ENCODE results near the gene SEMA4D.
A peak's percentile ranks its signal among the peaks of the same experiment; 100 is the strongest.

SEMA4D gene

DNA sequence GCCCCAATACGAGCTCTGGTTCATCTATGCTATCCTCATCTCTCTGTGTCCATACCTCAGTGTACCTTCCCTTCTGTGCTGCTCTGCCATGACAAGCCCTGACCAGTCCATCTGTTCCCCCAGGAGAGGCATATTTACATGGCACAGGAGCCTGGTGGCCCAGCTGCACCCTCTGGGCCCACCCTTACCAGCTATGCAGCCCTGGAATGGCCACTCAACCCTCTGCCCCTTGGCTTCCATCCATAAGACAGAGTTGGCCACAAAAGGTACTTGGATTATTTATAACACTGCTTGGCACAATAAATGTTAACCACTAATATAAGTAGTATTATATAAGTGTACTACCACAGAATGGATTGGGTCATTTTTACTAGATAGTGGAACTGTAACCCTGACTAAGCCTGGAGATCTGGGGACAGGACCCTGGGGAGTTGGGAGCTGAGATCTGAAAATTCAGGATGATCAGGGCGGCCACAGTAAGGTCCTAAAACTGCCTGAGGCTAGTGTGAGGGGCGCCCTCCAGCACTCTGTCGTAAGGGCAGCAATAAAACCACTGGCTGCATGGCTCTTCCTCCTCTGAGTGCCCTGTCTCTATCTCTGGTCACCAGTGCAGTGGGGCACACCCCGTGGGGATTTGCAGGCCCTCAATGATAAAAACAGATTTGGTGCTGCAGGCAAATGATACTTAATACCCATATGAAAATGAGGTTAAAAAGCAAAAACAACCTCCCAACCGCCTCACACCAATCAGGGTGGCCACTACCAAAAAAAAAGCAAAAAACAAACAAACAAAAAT lies 65.8 kb downstream of the SEMA4D start:
- peak; percentile 79 to 90 for DNase-seq
- TF ChIP-seq GATA1 (IDR thresholded peaks at IDR 0.05; ENCODE audit: low read depth, low read length), result no peak
- TF ChIP-seq POLR2A (IDR thresholded peaks at IDR 0.05; ENCODE audit: low read length), result no peak

- TF ChIP-seq POLR2A (IDR thresholded peaks at IDR 0.05; ENCODE audit: low read length) (no peak), GATA1 (IDR thresholded peaks at IDR 0.05; ENCODE audit: low read depth, low read length) (no peak)
- DNase-seq, result peak in 1 of 2 experiments; percentile 22
Observed at GRCh38 chr9:89430995-89431394, 66.9 kb downstream of the SEMA4D start.

- DNase-seq, result peak; percentile 39 to 42
Observed at GRCh38 chr9:89428901-89429890, 68.7 kb downstream of the SEMA4D start.

GRCh38 chr9:89428222-89428761 lies 69.6 kb downstream of the SEMA4D start:
- no peak for TF ChIP-seq GATA1 (IDR thresholded peaks at IDR 0.05; ENCODE audit: low read depth, low read length)
- TF ChIP-seq POLR2A (IDR thresholded peaks at IDR 0.05; ENCODE audit: low read length), result no peak
- DNase-seq, result no peak

More at GRCh38 chr9:89428901-89429890, 68.7 kb downstream of the SEMA4D start:
- TF ChIP-seq POLR2A (IDR thresholded peaks at IDR 0.05; ENCODE audit: low read length), result no peak
- no peak for TF ChIP-seq GATA1 (IDR thresholded peaks at IDR 0.05; ENCODE audit: low read depth, low read length)

- TF ChIP-seq GATA1 (IDR thresholded peaks at IDR 0.05; ENCODE audit: low read depth, low read length) (no peak), POLR2A (IDR thresholded peaks at IDR 0.05; ENCODE audit: low read length) (no peak)
- DNase-seq, result no peak
Observed at GRCh38 chr9:89427621-89428221, 70.2 kb downstream of the SEMA4D start.

- no peak for DNase-seq
- TF ChIP-seq POLR2A (IDR thresholded peaks at IDR 0.05; ENCODE audit: low read length) (no peak), GATA1 (IDR thresholded peaks at IDR 0.05; ENCODE audit: low read depth, low read length) (no peak)
Observed at GRCh38 chr9:89426384-89426961, 71.4 kb downstream of the SEMA4D start.

GRCh38 chr9:89425921-89426383 lies 72.0 kb downstream of the SEMA4D start:
- TF ChIP-seq GATA1 (IDR thresholded peaks at IDR 0.05; ENCODE audit: low read depth, low read length) (no peak), POLR2A (IDR thresholded peaks at IDR 0.05; ENCODE audit: low read length) (no peak)
- no peak for DNase-seq

- TF ChIP-seq GATA1 (IDR thresholded peaks at IDR 0.05; ENCODE audit: low read depth, low read length) (no peak), POLR2A (IDR thresholded peaks at IDR 0.05; ENCODE audit: low read length) (no peak)
- no peak for DNase-seq
Observed at GRCh38 chr9:89425024-89425805, 72.7 kb downstream of the SEMA4D start.

DNA sequence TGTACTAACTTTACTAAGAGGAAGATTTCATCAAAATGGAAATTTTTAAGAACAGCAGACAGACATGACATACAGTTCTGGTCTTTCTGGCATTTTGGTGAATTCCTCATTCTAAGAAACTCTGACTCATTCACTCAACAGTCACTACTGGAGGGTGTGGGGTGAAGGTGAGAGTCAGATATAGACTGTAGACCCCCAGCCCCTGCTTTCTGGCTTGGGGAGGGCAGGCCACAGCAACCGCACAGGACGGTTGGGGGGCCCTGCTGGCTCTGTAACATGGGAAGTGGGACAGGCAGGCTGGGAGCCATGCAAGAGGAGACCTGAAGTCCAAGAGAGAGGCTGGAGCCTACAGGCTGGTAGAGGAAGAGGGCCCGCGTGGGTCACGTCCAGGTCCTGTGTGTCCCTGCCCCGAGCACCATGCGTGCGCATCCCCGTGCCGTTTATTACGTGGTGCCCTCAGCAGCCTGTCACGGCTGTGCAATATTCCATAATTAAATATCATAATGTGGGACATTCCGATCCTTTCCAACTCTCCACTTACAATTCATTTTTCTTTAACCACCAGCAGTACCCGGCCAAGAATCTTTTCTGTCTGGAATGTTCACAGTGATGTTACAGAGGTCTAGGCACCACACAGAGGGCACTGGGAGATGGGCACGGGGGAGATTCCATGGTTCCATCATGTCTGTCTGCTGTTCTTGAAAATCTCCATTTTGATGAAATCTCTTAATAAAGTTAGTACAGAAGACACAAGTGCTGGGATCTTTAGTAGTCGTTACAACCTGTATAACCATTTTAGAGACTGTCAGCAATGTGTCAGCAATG lies 75.5 kb downstream of the SEMA4D start:
- TF ChIP-seq GATA1 (IDR thresholded peaks at IDR 0.05; ENCODE audit: low read depth, low read length) (no peak), POLR2A (IDR thresholded peaks at IDR 0.05; ENCODE audit: low read length) (peak; percentile 40)
- peak in 1 of 2 experiments; percentile 10 for DNase-seq

DNA sequence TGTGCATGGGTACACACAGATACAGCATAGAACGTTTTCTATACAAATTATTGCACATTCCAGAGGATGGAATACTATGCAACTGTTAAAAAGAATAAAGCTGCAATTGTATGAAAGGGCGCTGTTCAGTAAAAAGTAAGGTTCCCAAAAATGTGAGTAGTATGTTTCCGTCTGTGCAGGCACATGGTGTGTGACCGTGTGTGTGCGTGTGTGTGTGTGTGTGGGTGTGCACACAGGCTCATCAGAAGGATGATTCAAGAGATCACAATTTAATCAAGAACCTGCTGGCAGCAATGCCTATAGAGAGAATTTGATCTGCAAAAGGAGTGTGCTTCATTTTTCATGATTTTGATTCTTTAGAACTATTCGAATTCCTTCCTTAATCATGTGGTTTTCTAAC lies 76.3 kb downstream of the SEMA4D start:
- TF ChIP-seq GATA1 (IDR thresholded peaks at IDR 0.05; ENCODE audit: low read depth, low read length) (no peak), POLR2A (IDR thresholded peaks at IDR 0.05; ENCODE audit: low read length) (no peak)
- DNase-seq, result no peak

DNA sequence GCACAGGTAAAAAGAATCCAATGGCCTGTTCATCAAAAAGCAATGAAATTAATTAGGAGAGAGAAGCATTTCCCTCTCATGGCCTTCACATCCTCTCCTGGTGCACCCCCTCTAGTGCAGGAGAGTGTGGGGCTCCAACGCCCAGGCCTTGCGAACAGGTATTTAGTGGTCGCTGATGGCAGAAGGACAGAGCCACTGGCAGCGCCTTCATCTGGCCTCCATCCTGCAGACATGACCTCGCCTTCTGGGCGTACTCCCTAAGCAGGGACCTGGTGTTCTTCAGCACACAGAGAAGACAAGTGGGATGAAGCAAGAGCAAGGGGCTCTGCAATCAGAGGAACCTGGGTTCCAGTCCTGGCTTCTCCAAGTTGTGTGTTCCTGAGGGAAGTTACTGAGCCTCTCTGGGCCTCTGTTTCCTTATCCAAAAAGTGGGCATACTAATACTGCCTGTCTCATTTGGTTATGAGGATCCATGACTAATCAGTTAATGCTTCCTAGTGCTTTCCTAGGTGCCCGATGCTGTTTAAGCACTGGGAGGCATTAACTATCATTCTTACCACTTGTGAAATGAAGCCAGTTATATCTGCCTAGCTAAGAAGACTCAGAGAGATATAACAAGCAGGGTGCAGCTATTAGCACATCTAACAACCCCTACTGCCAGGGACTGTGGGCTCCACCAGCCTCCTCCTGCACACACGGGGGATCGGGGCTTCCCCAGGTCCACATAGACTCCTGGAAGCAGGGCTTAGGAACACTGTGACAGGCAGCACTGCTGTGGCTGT lies 77.3 kb downstream of the SEMA4D start:
- no peak for TF ChIP-seq GATA1 (IDR thresholded peaks at IDR 0.05; ENCODE audit: low read depth, low read length)
- no peak for TF ChIP-seq POLR2A (IDR thresholded peaks at IDR 0.05; ENCODE audit: low read length)
- DNase-seq, result no peak

All from erythroblast (primary cell).